HEK293T (cell line): ENCODE measurements around the gene CHST12.
A peak's percentile ranks its signal among the peaks of the same experiment; 100 is the strongest.
"Not testable (repeated sequence)": the region's sequence is repeated elsewhere in the genome, so short reads cannot be mapped to it uniquely, and the experiment has no call there.

Source experiments
- CTCF ChIA-PET: fragments of 350-600 bp; formaldehyde crosslinking; extraction: SDS; loops from one replicate; lab custom pipeline; 2021; ENCODE audit warnings: antibody characterized with exemption, inconsistent platforms; lab: Yijun Ruan, JAX
- POLR2A ChIA-PET: fragments of 350-600 bp; formaldehyde crosslinking; extraction: SDS; loops from one replicate; lab custom pipeline; 2020; ENCODE audit warnings: antibody characterized with exemption, inconsistent platforms; lab: Yijun Ruan, JAX
- DNase-seq: peaks from one replicate; pipeline ENCODE4 v3.0.0; 2012; ENCODE audit warnings: mixed read lengths; ENCODE audit errors: extremely low spot score
- ARNT ChIP-seq: fragments of 450-650 bp; IDR thresholded peaks from 2 replicates; pipeline ENCODE4 v1.6.1; 2017; ENCODE audit warnings: mild to moderate bottlenecking
- BHLHE40 ChIP-seq: fragments of 450-650 bp; IDR thresholded peaks from 2 replicates; pipeline ENCODE4 v1.6.1; 2016; ENCODE audit warnings: mild to moderate bottlenecking, moderate library complexity, borderline replicate concordance
- CTBP1 ChIP-seq: fragments of 450-650 bp; IDR thresholded peaks from 2 replicates; pipeline ENCODE4 v1.6.1; 2016; ENCODE audit warnings: borderline replicate concordance
- ELF4 ChIP-seq: fragments of 450-650 bp; IDR thresholded peaks from 2 replicates; pipeline ENCODE4 v1.6.1; 2017; ENCODE audit warnings: antibody characterized with exemption
- FOXA1 ChIP-seq: fragments of 450-650 bp; IDR thresholded peaks from 2 replicates; pipeline ENCODE4 v1.6.1; 2016; ENCODE audit warnings: mild to moderate bottlenecking
- FOXK2 ChIP-seq: fragments of 450-650 bp; IDR thresholded peaks from 2 replicates; pipeline ENCODE4 v1.6.1; 2016; ENCODE audit warnings: mild to moderate bottlenecking
- FOXM1 ChIP-seq: fragments of 450-650 bp; IDR thresholded peaks from 2 replicates; pipeline ENCODE4 v1.6.1; 2017; ENCODE audit warnings: mild to moderate bottlenecking, borderline replicate concordance
- HDGF ChIP-seq: fragments of 450-650 bp; IDR thresholded peaks from 2 replicates; pipeline ENCODE4 v1.6.1; 2017; ENCODE audit warnings: antibody characterized with exemption, borderline replicate concordance
- L3MBTL2 ChIP-seq: fragments of 450-650 bp; conservative IDR thresholded peaks from 2 replicates; pipeline ENCODE4 v1.6.1; 2016; ENCODE audit warnings: mild to moderate bottlenecking
- LEF1 ChIP-seq: fragments of 450-650 bp; IDR thresholded peaks from 2 replicates; pipeline ENCODE4 v1.6.1; 2017; ENCODE audit warnings: mild to moderate bottlenecking, borderline replicate concordance
- NFRKB ChIP-seq: fragments of 450-650 bp; IDR thresholded peaks from 2 replicates; pipeline ENCODE4 v1.6.1; 2016; ENCODE audit warnings: mild to moderate bottlenecking, moderate library complexity
- PKNOX1 ChIP-seq: fragments of 450-650 bp; IDR thresholded peaks from 2 replicates; pipeline ENCODE4 v1.6.1; 2016
- SP1 ChIP-seq: fragments of 450-650 bp; IDR thresholded peaks from 2 replicates; pipeline ENCODE4 v1.6.1; 2017
- SUZ12 ChIP-seq: fragments of 450-650 bp; IDR thresholded peaks from 2 replicates; pipeline ENCODE4 v1.6.1; 2016; ENCODE audit warnings: mild to moderate bottlenecking
- TARDBP ChIP-seq: fragments of 450-650 bp; IDR thresholded peaks from 2 replicates; pipeline ENCODE4 v1.6.1; 2016
- ZNF384 ChIP-seq: fragments of 450-650 bp; IDR thresholded peaks from 2 replicates; pipeline ENCODE4 v1.6.1; 2016

Gene CHST12

GRCh38 chr7:2388637-2388954 is 14.8 kb upstream of the CHST12 start:
- DNase-seq = no peak
- ChIA-PET POLR2A (no interaction called here), CTCF (no interaction called here)
- TF ChIP-seq BHLHE40 (no peak), FOXA1 (no peak), LEF1 (no peak), SP1 (no peak), TARDBP (no peak), SUZ12 (no peak), PKNOX1 (no peak), ZNF384 (no peak), HDGF (no peak), FOXM1 (no peak), NFRKB (no peak), L3MBTL2 (no peak), ARNT (no peak), CTBP1 (no peak), FOXK2 (no peak), ELF4 (no peak)

GRCh38 chr7:2390020-2390816 is 13.2 kb upstream of the CHST12 start:
- POLR2A ChIA-PET, CTCF ChIA-PET, DNase-seq: not testable (repeated sequence)

GRCh38 chr7:2393706-2394105 is 9.7 kb upstream of the CHST12 start:
- TF ChIP-seq FOXA1 (no peak), BHLHE40 (no peak), NFRKB (no peak), CTBP1 (no peak), LEF1 (no peak)
- CTCF ChIA-PET = interaction anchor here (0.5 kb wide), 1 partner anchor 327 kb away, joined by 4 read pairs; no protein-coding TSS in a partner anchor
- POLR2A ChIA-PET = interaction anchor here (0.9 kb wide), 1 partner anchor 10 kb away, joined by 6 read pairs; the partner anchor contains the start of gene CHST12

GRCh38 chr7:2394566-2395082 is 8.8 kb upstream of the CHST12 start:
- DNase-seq = no peak
- no peak for TF ChIP-seq SP1
- TF ChIP-seq FOXK2 = no peak
- no peak for TF ChIP-seq NFRKB
- TF ChIP-seq HDGF = no peak
- no peak for TF ChIP-seq FOXM1
- TF ChIP-seq FOXA1 = no peak
- TF ChIP-seq SUZ12 = no peak
- no peak for TF ChIP-seq TARDBP
- TF ChIP-seq BHLHE40 = no peak
- POLR2A ChIA-PET = no interaction called here
- CTCF ChIA-PET = no interaction called here

More at GRCh38 chr7:2393706-2394105, 9.7 kb upstream of the CHST12 start:
- no peak for DNase-seq

- ChIA-PET CTCF (no interaction called here), POLR2A (no interaction called here)
- TF ChIP-seq ELF4 (no peak), CTBP1 (no peak), TARDBP (no peak), BHLHE40 (no peak), L3MBTL2 (no peak), SUZ12 (no peak), HDGF (no peak), ZNF384 (no peak), FOXK2 (no peak), FOXA1 (no peak), FOXM1 (no peak)
- DNase-seq = no peak
These were observed 4.9 kb upstream of the CHST12 start for GRCh38 chr7:2398506-2398905.

- ChIA-PET CTCF (interaction anchor here (0.7 to 1.0 kb wide), 2 partner anchors 21 to 69 kb away, joined by 3 read pairs; no protein-coding TSS in a partner anchor), POLR2A (interaction anchor here (0.8 kb wide), 1 partner anchor 18 kb away, joined by 4 read pairs; no protein-coding TSS in a partner anchor)
- TF ChIP-seq ZNF384 = 0 out of 2 replicates have a peak, but pooled peaks have one; percentile 9
- TF ChIP-seq SP1 = no peak
- TF ChIP-seq BHLHE40 = no peak
- no peak for DNase-seq
These were observed 3.4 kb upstream of the CHST12 start for GRCh38 chr7:2399848-2400587.

- POLR2A ChIA-PET = interaction anchor here (0.8 to 1.3 kb wide), 4 partner anchors 18 to 49 kb away, joined by 3 to 6 read pairs (median 4); partner anchors contain the start of gene EIF3B
- TF ChIP-seq FOXA1 = no peak
- CTCF ChIA-PET = no interaction called here
These were observed 761 bp upstream of the CHST12 start for GRCh38 chr7:2402687-2403013.

More at GRCh38 chr7:2402687-2403013, 761 bp upstream of the CHST12 start:
- DNase-seq = no peak
